Endometrium (tissue), 2 donors: ENCODE measurements around the gene KRTAP5-1.

ENCODE experiments used
- FAIRE-seq: peaks from 2 replicates; lab custom pipeline; 2012; peaks lifted over from hg19 to GRCh38; lab: Jason Lieb, UNC
- donor health status: control.
- donor health status: control.

KRTAP5-1 gene

DNA sequence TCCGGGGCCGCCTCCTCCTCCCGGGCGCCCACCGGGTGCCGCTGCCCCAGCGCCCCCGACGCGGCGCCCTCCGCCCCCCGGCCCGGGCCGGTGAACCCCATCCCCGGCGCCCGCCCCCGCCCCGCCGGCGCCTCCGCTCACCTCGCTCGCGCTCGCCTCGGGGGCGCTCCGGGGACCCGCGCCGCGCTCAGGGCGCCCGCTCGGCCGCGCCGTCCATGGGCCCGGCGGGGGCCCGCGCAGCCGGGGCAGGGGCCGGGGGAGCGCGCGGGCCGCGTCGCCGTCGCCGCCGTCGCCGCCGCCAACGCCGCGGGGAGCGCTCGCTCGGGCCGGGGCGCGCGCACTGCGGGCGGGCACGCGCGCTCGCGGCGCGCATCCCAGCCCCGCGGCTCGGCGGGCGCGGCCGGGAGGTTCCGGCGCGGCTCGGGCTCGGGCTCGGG lies 13.3 kb downstream of the KRTAP5-1 start:
- FAIRE-seq = no peak

DNA sequence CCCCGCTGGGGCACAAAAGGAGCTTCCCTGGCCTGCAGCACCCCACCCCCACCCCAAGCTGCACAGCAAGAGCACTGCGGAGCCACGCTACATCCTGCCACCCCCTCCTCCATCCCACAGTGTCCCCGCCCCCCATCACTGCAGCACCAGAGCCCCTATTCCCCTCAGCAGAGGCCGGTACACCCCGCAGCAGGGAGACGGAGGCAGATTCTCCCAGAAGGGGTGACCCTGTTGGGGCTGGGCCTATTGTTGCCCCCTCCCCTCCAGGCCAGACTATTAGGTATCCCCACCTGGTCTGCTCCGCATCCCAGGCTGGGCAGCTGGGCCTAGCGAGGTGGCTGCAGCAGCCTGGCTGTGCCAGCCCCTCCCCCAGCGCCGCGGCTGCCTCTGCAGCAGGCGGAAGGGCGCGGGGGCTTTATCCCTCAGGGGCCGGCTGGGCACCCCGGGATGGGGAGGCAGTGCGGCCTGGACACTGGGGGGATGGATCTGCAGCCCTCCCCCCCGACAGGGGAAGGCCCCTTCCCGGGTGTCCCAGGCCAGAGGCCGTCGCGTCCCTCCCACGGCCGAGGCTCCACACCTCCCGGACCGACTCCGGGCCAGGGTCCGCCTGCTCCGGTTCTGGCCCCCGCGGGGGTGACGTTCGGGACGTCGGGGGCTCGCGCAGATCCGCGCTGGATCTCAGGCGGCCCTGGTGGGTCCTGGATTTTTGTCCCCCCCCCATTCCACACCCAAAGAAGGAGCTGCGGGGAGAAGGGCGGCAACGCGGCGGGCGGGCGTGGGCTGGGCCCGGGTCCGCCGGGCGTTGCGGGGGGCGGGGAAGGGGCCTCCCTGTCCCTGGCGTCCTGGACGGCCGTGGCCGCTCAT lies 14.0 kb downstream of the KRTAP5-1 start:
- no peak for FAIRE-seq

DNA sequence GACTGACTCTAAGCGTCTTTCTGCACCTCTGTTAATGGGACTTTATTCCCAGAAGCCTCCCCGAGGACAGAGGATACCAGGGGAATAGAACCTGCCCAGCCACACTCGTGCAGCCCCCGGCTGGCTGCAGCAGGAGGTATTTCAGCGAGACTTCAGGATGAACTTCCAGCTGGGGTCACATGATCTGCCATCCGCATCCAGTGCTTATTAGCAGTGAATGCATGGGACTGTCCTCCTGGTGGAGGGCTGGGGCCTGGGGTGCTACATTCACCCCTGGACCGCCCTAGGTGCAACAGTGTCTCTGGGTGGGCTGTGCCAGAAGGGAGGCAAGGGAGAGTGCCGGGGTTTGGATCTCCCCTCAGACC lies 14.6 kb downstream of the KRTAP5-1 start:
- no peak for FAIRE-seq

DNA sequence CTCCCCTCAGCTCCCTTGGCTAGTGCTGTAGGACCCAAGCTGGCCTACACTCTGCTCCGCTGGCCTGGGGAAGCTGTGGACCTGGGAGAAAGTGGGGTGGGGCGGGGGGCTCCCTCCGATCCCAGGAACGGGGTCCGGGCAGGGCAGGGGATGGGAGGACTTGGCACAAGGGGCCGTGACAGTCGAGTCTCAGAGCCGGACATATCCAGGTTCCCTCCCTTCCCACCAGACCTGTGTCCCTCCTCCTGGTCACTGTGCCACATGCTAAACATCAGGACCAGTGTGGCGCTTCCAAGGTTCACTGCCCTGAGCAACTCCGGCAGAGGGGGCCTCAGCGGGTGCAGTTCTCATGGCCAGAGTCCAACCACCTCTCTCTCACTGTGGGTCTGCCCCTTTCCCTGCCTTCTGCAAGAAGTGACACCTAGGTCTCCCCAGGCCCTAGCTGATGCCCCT lies 15.1 kb downstream of the KRTAP5-1 start:
- FAIRE-seq = no peak

DNA sequence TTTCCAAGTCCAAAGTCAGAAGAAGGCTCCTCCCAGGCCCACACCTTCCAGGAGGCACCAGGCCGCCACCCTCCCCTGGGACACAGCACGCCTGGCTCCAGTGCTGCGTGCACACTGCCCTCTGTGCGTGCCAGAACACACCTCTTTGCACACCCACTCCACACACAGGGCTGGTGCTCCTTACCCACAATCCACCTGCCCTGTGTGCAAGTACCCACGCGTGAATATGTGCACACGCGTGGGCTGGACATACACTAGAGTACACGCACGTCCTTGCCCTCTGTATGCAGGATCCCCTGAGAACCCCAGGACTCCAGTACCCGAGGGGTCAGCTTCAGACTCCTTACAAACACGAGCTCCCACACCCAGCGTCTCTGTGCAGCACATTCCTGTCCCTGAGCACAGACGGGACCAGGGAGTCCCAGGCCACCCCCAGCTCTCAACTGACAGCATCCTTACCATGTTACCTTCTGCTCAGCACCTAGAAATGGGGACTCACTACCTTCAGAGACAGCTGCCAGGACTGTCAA lies 15.8 kb downstream of the KRTAP5-1 start:
- no peak for FAIRE-seq

DNA sequence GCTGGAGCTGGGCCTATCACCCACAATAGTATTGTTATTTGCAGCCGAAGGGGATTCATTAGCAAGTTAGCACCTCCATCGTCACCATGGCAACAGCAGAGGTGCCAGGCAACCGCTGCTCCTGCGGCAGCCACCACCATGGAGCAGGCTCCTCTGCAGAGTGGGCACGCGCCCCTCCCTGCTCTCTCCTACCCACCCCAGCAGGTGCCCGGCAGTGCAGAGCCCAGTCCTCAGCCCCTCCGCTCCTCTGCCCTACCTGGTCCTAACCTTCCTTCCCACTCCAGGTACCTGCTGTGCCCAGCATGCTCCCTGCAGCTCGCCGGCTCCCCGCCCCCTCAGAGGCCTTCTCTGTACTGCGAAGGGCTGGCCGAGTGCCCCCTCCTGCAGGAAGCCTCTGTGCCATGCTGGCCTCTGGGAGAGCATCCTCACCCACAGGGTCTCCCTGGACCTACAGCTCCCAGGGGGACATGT lies 16.6 kb downstream of the KRTAP5-1 start:
- FAIRE-seq = no peak

DNA sequence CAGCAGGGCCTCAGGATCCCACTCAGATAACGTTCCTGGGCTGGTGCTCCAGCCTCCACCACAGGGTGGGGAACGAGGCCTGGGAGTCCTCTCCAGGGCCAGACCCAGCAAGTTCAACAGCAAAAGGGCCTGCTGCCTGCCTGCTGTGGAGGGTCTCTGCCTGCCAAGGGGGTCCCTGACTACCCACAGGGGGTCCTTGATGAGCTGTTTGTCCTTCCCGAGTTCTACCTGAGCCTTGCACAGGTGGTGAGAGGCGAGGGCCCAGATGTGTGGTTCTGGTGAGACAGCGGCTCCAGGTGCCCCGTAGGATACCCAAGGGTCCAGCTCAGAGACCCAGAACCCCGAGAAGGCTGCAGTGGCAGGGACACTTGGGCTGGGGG lies 17.4 kb downstream of the KRTAP5-1 start:
- no peak for FAIRE-seq

DNA sequence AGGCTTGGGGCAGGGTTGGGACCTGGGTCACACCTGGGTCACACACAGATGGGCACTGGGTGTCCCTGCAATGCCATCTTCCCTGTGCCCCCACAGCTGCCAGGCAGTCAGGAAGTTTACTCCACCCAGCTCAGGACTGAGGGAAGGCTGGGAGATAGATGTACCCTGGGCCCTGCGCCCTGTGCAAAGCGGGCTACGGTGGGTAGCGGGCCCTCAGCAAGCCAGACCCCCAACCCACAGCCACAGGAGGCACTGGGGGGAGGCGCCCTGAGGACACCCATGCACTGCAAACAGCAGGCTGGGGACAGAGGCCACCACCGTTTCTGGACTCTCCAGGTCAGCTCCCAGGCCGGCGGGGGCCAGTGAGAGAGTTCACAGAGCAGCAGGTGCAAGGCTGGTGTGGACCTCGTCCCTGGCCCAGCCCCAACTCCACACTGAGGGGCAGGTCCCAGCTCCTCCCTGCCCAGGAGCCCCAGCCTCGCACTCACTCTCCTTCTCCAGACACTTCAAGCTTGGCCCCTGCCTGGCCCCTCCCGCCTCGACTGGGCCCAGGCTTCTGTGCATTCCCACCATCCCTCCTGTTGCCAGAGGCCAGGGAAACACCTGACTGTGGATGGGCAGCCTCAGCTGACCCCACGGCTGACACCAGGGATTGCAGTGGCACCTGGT lies 17.9 kb downstream of the KRTAP5-1 start:
- FAIRE-seq = no peak

DNA sequence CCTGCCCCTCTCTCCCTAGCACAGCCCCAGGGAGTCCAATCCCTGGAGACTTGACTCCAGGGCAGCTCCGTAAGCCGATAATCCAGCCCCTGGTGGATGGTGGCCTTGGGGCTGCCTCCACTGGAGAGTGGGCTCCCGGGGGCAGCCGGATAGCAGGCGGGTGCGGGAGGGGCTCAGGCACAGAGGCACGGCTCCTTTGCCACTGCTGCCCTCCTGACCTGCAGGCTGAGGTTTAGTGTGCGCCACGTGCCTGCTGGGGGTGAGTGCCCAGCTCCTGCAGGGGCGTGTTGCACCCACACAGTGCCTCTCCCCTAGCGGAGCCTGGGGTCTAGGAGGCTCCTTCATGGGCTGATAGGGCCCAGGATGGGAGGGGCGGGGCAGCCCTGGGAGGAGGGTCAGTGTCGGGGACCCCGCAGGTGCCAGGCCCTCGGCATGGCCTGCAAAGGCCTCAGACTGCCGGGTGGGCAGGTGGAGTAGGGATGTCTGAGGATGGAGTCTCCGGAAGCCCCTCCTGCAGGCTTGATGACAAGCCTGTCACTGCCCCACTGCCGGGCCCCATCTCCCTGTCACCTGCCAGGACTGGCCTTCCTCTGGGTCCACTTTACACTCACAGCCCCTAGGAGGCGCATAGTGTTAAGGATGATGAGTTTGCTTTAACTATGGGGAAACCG lies 18.6 kb downstream of the KRTAP5-1 start:
- no peak for FAIRE-seq

DNA sequence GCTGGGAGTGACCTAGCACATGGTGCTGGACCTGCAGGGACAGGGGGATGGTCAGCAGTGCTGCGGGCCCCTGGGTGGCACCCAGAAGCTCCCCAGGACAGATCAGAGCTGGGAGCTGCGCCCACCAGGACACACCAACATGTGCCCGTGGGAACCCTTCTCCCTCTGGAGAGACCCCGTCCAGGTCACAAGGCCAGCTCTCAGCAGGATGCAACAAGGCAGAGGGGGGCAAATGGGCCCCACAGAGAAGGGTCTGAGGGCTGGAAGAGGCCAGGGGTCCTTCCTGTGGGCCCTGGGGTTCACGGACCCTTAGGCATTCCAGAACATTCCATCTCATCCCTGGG lies 19.2 kb downstream of the KRTAP5-1 start:
- no peak for FAIRE-seq

DNA sequence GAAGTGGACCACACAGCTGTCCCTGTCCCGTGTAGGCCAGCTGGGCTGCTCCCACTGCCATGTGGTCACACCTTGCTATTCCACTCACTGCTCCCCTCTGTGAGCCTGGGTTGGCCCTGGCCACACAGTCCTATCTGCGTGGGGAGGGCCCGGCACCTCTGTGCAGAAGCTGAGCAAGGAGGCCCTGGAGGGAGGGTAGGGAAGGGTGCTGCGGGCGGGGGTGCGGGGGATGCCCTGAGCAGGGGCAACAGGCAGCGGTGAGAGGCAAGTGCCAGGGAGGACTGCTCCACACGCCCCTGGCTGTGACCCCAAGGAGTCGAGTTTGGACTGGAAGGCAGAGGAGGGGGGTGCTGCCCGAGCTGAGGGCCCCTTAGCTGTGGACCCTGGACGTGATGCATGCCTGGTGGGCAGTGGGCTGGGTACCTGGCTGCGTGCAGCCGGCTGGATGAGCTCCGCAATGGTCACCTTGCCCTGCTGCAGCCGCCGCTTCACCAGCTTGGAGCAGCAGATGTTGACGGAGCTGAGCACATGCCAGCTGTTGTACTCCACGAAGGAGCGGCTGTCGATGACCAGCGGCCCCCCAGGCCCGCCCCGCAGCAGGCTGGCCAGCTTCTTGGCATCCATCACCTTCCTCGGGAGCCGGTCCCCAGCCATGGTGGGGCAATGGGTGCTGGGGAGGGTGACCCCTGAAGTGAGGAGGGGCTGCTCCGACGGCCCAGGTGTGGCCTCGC lies 19.7 kb downstream of the KRTAP5-1 start:
- FAIRE-seq = no peak

DNA sequence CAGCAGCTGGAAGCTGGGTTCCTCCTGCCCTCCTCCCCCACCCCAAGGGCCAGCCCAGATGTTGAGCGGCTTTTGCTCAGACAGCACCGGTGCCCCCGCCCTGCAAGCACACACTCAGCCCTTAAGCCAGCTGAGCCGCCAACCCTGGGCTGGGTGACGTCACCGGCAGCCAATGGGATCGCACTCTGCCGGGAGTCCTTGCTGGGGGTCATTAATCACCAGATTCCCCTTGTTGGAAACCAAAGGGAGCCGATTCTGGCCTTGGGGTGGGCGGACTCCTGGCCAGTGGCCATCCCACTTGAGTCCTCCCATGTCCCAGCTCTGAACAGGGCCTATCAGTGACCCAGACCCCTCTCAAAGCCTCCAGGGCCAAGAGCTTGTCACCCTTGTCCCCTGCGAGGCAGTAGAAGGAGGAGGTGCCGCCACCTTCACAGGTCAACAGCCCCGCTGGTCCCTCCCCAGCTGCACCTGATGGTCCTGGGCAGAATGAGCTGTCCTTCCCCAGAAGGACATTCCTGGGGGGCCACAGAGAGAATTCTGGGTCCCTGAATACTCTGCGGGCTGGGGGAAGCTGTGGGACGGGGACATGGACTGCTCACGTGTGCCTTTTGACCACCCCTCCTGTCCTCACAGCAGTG lies 20.4 kb downstream of the KRTAP5-1 start:
- FAIRE-seq = no peak

DNA sequence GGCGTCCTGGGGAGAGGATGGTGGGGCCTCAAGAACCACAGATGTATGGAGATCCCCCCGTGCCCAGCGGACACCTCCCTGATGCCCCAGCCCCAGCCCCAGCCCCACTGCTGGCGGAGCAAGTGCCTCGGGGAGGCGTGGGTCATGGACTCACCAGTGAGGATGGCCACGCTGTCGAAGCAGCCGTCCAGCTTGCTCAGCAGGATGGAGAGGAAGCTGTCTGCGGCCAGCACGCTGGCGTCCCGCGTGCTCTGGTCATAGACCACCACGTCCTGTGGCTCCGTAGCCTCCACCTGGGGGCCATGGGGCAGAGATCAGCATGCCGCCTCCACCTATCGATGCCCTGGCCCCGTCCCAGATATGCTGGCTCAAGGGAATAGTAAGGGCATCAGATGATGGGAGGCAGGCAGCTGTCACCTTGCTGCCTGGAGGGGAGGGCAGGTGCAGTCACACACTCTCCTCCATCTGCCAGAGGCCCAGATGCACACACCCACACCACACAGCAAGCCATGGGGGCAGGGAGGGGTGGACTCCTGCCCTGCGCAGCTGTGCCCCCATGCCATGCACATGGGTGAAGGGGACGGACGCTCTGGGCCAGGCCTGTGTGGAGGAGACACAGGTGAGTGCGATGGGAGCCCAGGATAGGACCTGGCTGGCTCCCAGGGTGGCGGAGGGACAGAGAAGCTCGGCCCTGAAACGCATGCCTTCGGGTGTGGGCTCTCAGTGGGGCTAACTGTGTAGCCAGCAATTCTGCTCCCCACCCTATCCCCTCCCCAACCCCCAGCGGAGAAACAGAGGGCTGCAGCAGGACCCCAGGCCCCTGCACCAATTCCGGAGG lies 21.2 kb downstream of the KRTAP5-1 start:
- FAIRE-seq = no peak

DNA sequence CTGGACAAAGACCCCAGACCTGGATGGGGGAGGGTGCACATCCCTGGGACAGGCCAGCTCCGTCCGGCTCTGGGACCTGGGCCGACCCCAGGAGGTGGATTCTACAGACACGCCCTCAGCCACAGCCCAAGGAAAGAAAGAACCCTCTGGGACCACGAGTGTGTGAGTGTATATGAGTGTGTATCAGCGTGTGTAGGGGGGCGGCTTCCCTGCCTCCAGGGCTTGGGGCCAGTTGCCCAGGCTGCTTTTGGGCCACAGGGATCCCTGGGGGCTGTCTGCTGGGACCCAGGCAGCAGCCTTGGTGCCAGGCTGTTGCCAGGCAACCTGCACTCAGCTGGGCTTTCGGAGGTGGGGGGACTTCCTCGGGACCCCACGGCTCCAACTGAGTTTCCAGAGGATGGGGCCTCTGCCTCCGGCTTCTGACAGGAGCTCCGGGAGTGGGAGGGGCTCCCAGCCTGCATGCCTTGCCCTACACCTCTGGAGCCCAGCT lies 21.9 kb downstream of the KRTAP5-1 start:
- no peak for FAIRE-seq

DNA sequence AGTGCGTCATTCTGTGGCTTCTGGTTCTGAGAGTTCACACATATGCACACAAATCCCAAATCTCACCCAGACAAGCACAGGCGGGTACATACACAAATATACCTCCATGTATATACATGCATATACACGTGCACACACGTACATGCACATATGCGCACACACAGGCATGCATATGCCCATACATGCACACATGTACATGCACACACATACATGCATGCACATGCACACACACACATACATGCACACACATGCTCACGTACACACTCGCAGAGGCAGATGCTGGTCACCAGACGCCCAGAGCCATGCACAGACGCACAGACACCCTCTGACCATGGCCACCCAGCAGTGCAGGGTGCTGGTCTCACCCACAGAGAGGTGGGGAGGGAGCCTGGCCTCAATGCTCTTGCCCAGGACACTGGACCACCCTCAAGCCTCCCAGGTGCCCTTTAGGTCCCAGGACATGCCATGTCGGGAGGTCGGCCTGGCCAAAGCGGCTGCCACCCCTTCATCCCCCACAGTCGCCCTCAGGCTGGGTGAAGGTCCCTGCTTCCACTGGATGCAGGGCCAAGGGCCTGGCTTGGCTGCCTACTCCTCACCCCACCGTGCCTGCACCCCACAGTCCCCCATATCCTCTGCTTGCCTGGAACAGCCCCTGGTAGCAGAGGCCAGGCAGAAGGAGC lies 22.5 kb downstream of the KRTAP5-1 start:
- no peak for FAIRE-seq

DNA sequence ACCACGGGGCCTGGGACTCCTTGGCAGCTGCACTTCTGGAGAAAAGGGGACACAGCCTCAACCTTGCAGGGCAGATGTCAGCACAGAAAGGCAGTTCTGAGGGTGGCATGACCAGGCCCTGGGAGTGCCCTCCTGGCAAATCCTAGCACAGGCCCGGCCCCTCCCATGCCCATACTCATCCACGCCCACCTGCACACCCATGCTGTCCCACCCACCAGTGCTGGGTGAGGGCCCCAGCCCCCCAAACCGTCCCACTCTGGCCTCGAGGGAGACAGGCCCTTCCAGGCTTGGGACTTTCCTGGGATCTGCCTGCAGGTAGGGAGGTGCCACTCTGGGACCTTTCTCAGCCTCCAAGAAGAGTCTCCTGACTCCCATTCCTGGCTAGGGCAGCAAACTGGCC lies 23.1 kb downstream of the KRTAP5-1 start:
- FAIRE-seq = no peak

DNA sequence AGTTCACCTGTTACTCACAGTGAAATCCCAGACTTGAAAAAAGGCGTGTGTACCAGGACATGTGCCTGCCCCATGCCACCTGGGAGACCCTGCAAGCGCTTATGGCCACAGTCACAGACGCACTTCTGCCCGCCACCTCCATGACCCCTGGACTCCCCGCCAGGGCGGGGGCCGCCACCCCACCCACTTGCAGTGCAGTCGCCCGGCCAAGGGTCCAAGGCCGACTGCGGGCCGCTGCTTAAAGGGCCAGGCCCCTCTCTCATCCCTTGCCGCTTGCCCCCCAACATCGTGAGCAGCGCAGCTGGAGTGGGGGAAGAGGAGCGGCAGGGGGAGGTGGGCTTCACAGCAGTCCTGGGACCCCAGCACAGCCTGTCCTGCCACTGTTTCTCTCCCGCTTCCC lies 23.8 kb downstream of the KRTAP5-1 start:
- FAIRE-seq = no peak

DNA sequence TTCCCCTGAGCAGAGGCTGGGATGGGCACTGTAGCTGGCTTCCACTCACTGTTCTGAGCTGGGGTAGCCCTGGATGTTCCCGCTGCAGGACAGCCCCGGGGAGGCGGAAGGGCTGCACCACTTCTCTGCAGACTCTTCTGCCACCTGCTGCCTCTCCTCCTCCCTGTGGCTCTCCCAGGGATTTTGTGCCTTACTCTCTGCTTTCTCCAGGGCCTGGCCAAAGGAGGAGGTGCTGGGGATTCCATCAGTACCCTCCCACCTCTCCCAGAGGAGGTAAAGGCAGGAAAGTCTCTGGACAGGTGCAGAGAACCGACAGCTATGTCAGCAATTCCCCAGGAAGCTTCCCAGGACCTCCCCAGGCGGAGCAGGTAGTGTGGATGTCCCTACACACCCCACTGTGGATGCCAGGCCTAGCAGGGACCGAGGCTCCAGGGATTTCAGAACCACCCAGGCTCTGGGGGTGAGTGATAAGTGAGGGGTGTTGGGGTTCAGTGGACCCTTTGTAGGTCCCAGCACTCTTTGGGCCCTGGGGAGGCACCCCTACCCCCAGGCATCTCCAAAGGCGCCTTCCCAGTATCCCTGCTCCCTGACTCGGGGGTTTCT lies 24.3 kb downstream of the KRTAP5-1 start:
- FAIRE-seq = no peak

DNA sequence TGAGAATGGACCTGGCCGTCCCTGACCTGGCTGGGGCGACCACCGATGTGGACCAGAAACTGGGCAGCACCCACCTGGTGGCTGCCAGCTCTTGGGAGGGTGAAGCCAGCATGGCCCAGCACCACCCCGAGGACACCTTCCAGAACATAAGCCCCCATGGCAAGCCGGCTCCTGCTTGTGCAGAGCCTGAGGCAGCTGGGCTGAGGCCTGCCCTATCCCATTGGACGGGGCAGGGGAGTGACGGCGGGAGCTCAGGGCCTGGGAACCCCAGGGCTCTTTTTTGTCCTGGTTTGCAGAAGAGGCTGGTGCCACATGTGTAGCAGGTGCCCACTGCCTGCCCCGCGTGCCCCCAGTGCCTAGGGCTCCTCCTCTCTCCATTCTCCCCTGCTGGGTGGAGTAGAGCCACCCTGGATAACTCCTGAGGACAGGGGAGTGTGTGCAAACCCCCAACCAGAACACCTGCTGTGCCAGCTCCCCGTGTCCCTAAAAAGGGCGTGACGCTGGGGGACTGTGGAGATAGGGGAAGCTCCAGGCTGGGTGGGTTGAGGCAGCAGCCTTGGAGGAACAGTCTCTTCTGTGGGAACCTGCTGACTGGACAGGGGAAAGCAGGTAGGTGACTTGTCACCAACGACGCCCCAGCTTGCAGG lies 25.0 kb downstream of the KRTAP5-1 start:
- FAIRE-seq = no peak
